ENCODE data around the gene FBXO9.

GRCh38 chr6:53080813-53081212, 15.6 kb downstream of the FBXO9 start:
- TF ChIP-seq CTCF (IDR thresholded peaks at IDR 0.05) (no peak), POLR2A (IDR thresholded peaks at IDR 0.05) (no peak), POLR2AphosphoS5 (IDR thresholded peaks at IDR 0.05; ENCODE audit: insufficient read depth in 1 of 2, low read depth in 1 of 2) (no peak)
